Measurements from ENCODE around the gene PROSER3. TPM values are rescaled to one million over a fixed set of nuclear protein-coding genes. Genes with fewer than 3 reads are reported as not detected.

Gene PROSER3
- total RNA-seq, 2 donors from 2014 or later = 36.2 to 36.6 TPM

GRCh38 chr19:35745328-35746086 is 12.5 kb upstream of the PROSER3 start, which contains the start of the genes PSENEN and U2AF1L4:
Gene PSENEN (plus strand): TSS chr19:35745651. CDS start chr19:35745931, 280 bp downstream.
Gene U2AF1L4 (minus strand): TSS chr19:35745418. CDS start chr19:35745391, 27 bp downstream.
- H3K27ac Mint-ChIP-seq = peak within 1 kb of the TSS; percentile 100
- H3K36me3 Mint-ChIP-seq (ENCODE audit: low read depth) = peaks cover 4% of the 10 kb centered on the region
- H3K27me3 Mint-ChIP-seq = no peaks in the 10 kb centered on the region
- DNase-seq (peak; percentile 91 to 96 (median 92)), ATAC-seq (peak; percentile 66)
- H3K9me3 ChIP-seq (ENCODE audit: control insufficient read depth, low read length, poor library complexity, severe bottlenecking) = no peaks in the 10 kb centered on the region
- H3K4me3 Mint-ChIP-seq = peak within 1 kb of the TSS; percentile 98
- peaks cover 58% of the 10 kb centered on the region for H3K4me1 Mint-ChIP-seq

- DNase-seq = no peak
- peaks cover 55% of the 10 kb centered on the region for H3K4me1 Mint-ChIP-seq
- peak overlapping the region; percentile 100 for H3K27ac Mint-ChIP-seq
- H3K4me3 Mint-ChIP-seq = peak overlapping the region; percentile 98
- no peaks in the 10 kb centered on the region for H3K27me3 Mint-ChIP-seq
- H3K9me3 ChIP-seq (ENCODE audit: control insufficient read depth, low read length, poor library complexity, severe bottlenecking) = no peaks in the 10 kb centered on the region
- no peak for ATAC-seq
- H3K36me3 Mint-ChIP-seq (ENCODE audit: low read depth) = peaks cover 4% of the 10 kb centered on the region
Measured at GRCh38 chr19:35746087-35746462, 11.9 kb upstream of the PROSER3 start.

- H3K27me3 Mint-ChIP-seq = no peaks in the 10 kb centered on the region
- DNase-seq = no peak
- peak overlapping the region; percentile 98 for H3K4me3 Mint-ChIP-seq
- ATAC-seq = no peak
- peaks cover 4% of the 10 kb centered on the region for H3K36me3 Mint-ChIP-seq (ENCODE audit: low read depth)
- H3K27ac Mint-ChIP-seq = peak overlapping the region; percentile 100
- H3K9me3 ChIP-seq (ENCODE audit: control insufficient read depth, low read length, poor library complexity, severe bottlenecking) = no peaks in the 10 kb centered on the region
- peaks cover 55% of the 10 kb centered on the region for H3K4me1 Mint-ChIP-seq
Measured at GRCh38 chr19:35746531-35746930, 11.4 kb upstream of the PROSER3 start.

- no peaks in the 10 kb centered on the region for H3K9me3 ChIP-seq (ENCODE audit: control insufficient read depth, low read length, poor library complexity, severe bottlenecking)
- peak within 1 kb of the TSS; percentile 96 for H3K4me3 Mint-ChIP-seq
- peaks cover 2% of the 10 kb centered on the region for H3K36me3 Mint-ChIP-seq (ENCODE audit: low read depth)
- no peaks in the 10 kb centered on the region for H3K27me3 Mint-ChIP-seq
- peaks cover 40% of the 10 kb centered on the region for H3K4me1 Mint-ChIP-seq
- DNase-seq = peak; percentile 92 to 96 (median 96)
- H3K27ac Mint-ChIP-seq = peak within 1 kb of the TSS; percentile 90
- ATAC-seq = peak; percentile 76
Measured at GRCh38 chr19:35748106-35749020, 9.6 kb upstream of the PROSER3 start, which contains the start of gene LIN37. Gene LIN37 (plus strand): TSS chr19:35748576. CDS start chr19:35748725, 149 bp downstream.

- Mint-ChIP-seq H3K36me3 (ENCODE audit: low read depth) (peaks cover 2% of the 10 kb centered on the region), H3K4me3 (no peak overlapping the region), H3K27me3 (no peaks in the 10 kb centered on the region), H3K4me1 (peaks cover 33% of the 10 kb centered on the region), H3K27ac (no peak overlapping the region)
- no peaks in the 10 kb centered on the region for H3K9me3 ChIP-seq (ENCODE audit: control insufficient read depth, low read length, poor library complexity, severe bottlenecking)
- DNase-seq (no peak), ATAC-seq (no peak)
Measured at GRCh38 chr19:35750167-35750566, 7.8 kb upstream of the PROSER3 start.

GRCh38 chr19:35751839-35752745 is 5.9 kb upstream of the PROSER3 start:
- H3K4me1 Mint-ChIP-seq = peaks cover 29% of the 10 kb centered on the region
- H3K27me3 Mint-ChIP-seq = no peaks in the 10 kb centered on the region
- H3K9me3 ChIP-seq (ENCODE audit: control insufficient read depth, low read length, poor library complexity, severe bottlenecking) = no peaks in the 10 kb centered on the region
- H3K36me3 Mint-ChIP-seq (ENCODE audit: low read depth) = no peaks in the 10 kb centered on the region
- ATAC-seq (no peak), DNase-seq (no peak)
- no peak overlapping the region for H3K27ac Mint-ChIP-seq
- no peak overlapping the region for H3K4me3 Mint-ChIP-seq

GRCh38 chr19:35752746-35753350 is 5.1 kb upstream of the PROSER3 start:
- ATAC-seq = no peak
- H3K27ac Mint-ChIP-seq = no peak overlapping the region
- H3K36me3 Mint-ChIP-seq (ENCODE audit: low read depth) = peaks cover under 1% of the 10 kb centered on the region
- H3K4me3 Mint-ChIP-seq = no peak overlapping the region
- no peaks in the 10 kb centered on the region for H3K9me3 ChIP-seq (ENCODE audit: control insufficient read depth, low read length, poor library complexity, severe bottlenecking)
- no peaks in the 10 kb centered on the region for H3K27me3 Mint-ChIP-seq
- no peak for DNase-seq
- peaks cover 33% of the 10 kb centered on the region for H3K4me1 Mint-ChIP-seq

- DNase-seq = no peak
- H3K4me3 Mint-ChIP-seq = peak overlapping the region; percentile 25
Measured at GRCh38 chr19:35753634-35754369, 4.2 kb upstream of the PROSER3 start.

GRCh38 chr19:35754370-35755130 is 3.4 kb upstream of the PROSER3 start:
- ATAC-seq (no peak), DNase-seq (no peak)
- Mint-ChIP-seq H3K4me3 (peak overlapping the region; percentile 65), H3K4me1 (peaks cover 27% of the 10 kb centered on the region), H3K27me3 (no peaks in the 10 kb centered on the region), H3K36me3 (ENCODE audit: low read depth) (peaks cover 3% of the 10 kb centered on the region), H3K27ac (no peak overlapping the region)
- H3K9me3 ChIP-seq (ENCODE audit: control insufficient read depth, low read length, poor library complexity, severe bottlenecking) = no peaks in the 10 kb centered on the region

More at GRCh38 chr19:35753634-35754369, 4.2 kb upstream of the PROSER3 start:
- Mint-ChIP-seq H3K27me3 (no peaks in the 10 kb centered on the region), H3K4me1 (peaks cover 30% of the 10 kb centered on the region), H3K27ac (no peak overlapping the region), H3K36me3 (ENCODE audit: low read depth) (peaks cover 3% of the 10 kb centered on the region)
- ATAC-seq = no peak
- no peaks in the 10 kb centered on the region for H3K9me3 ChIP-seq (ENCODE audit: control insufficient read depth, low read length, poor library complexity, severe bottlenecking)

- H3K4me1 Mint-ChIP-seq = peaks cover 27% of the 10 kb centered on the region
- no peak overlapping the region for H3K27ac Mint-ChIP-seq
- no peak for DNase-seq
- H3K9me3 ChIP-seq (ENCODE audit: control insufficient read depth, low read length, poor library complexity, severe bottlenecking) = no peaks in the 10 kb centered on the region
- H3K27me3 Mint-ChIP-seq = no peaks in the 10 kb centered on the region
- no peak for ATAC-seq
- peaks cover 3% of the 10 kb centered on the region for H3K36me3 Mint-ChIP-seq (ENCODE audit: low read depth)
- peak overlapping the region; percentile 65 for H3K4me3 Mint-ChIP-seq
Measured at GRCh38 chr19:35755131-35755549, 2.8 kb upstream of the PROSER3 start.

Data from T-helper 17 cell (primary cell).